ENCODE data around the gene ZBTB6. TPM values are rescaled to one million over a fixed set of nuclear protein-coding genes. Genes with fewer than 3 reads are reported as not detected.

ZBTB6 gene
- total and polyA plus RNA-seq, 9 of the 15 experiments (the other 6 are each of a cell fraction or from before 2014, with no cell fraction given): 1.4 to 7.2 (median 5.3) TPM

- intact Hi-C loops (cut with micrococcal nuclease): no loop called here
- 78% methylated on average over 4 of the region's 4 CpGs for WGBS (ENCODE audit: insufficient coverage, low coverage, missing lambda C conversion rate)
- H3K9ac ChIP-seq (ENCODE audit: insufficient read depth in 1 of 2, low read depth in 2 of 2, low read length in 2 of 2): no peak overlapping the region
- ChIA-PET POLR2A (interaction anchor here (0.6 to 1.5 kb wide), 2 partner anchors 8 to 659 kb away, joined by 3 to 12 read pairs; partner anchors contain the start of gene ZBTB26), CTCF (ENCODE audit: low intra/inter-chr PET ratio) (no interaction called here)
- H2AFZ ChIP-seq (ENCODE audit: low read depth, low read length): no peak overlapping the region
- H3K79me2 ChIP-seq (ENCODE audit: control insufficient read depth, insufficient read depth, low read length): peaks cover 43% of the 10 kb centered on the region
- DNase-seq (ENCODE audit: extremely low read depth in 1 of 4, low spot score in 3 of 4) (no peak), ATAC-seq (no peak), FAIRE-seq (no peak)
- no peaks in the 10 kb centered on the region for H3K27me3 ChIP-seq (ENCODE audit: control insufficient read depth in 2 of 2, insufficient read depth in 2 of 2, low read length in 2 of 2)
- no peak overlapping the region for H3K27ac ChIP-seq (ENCODE audit: extremely low read depth, low read depth, low read length)
- no peak overlapping the region for H3K4me3 ChIP-seq
- H3K4me1 ChIP-seq (replicated peaks in 1 of 2; ENCODE audit: control insufficient read depth in 2 of 2, insufficient read depth in 2 of 2, low read length in 2 of 2): peaks cover 4 to 12% of the 10 kb centered on the region in 2 experiments; a peak in 4 of 5 replicates
- no TSS peak for BruUV-seq (replicated peaks)
- no peak overlapping the region for H3K4me2 ChIP-seq (ENCODE audit: insufficient read depth, low read length)
- in situ Hi-C loops (cut with MboI): no loop called here
- no peaks in the 10 kb centered on the region for H3K9me3 ChIP-seq (replicated peaks; ENCODE audit: control insufficient read depth, insufficient read depth, low read depth, low read length)
- TF ChIP-seq ZNF778 (CRISPR knock-in tag; IDR thresholded peaks at IDR 0.05) (no peak), SIRT6 (IDR thresholded peaks at IDR 0.05; ENCODE audit: low read depth, low read length) (no peak), TAF7 (tag; IDR thresholded peaks at IDR 0.05) (no peak), MYNN (IDR thresholded peaks at IDR 0.05) (no peak), MYNN (CRISPR knock-in tag; IDR thresholded peaks at IDR 0.05) (no peak), ZNF561 (CRISPR knock-in tag; conservative IDR thresholded peaks at IDR 0.05) (no peak), DEAF1 (CRISPR knock-in tag; IDR thresholded peaks at IDR 0.05) (no peak), RBM14 (IDR thresholded peaks at IDR 0.05; ENCODE audit: borderline replicate concordance, insufficient read depth, low read depth, low read length) (no peak), MLX (CRISPR knock-in tag; conservative IDR thresholded peaks at IDR 0.05) (no peak), TAF9B (IDR thresholded peaks at IDR 0.05; ENCODE audit: partially characterized antibody) (no peak), ZNF354B (CRISPR knock-in tag; IDR thresholded peaks at IDR 0.05) (no peak), ZNF696 (CRISPR knock-in tag; conservative IDR thresholded peaks at IDR 0.05) (no peak), RAD51 (IDR thresholded peaks at IDR 0.05; ENCODE audit: borderline replicate concordance, low read depth) (no peak), ZNF41 (CRISPR knock-in tag; conservative IDR thresholded peaks at IDR 0.05) (no peak)
- no peaks in the 10 kb centered on the region for H3K9me1 ChIP-seq (ENCODE audit: control insufficient read depth, insufficient read depth, low read length)
- peaks cover 39% of the 10 kb centered on the region for H3K36me3 ChIP-seq (ENCODE audit: control insufficient read depth, insufficient read depth, low read length)
- H4K20me1 ChIP-seq (replicated peaks; ENCODE audit: control insufficient read depth, insufficient read depth, low read length): no peaks in the 10 kb centered on the region
These were observed 26.5 kb upstream of the ZBTB6 start for GRCh38 chr9:122939601-122940000.
